Peyer's patch (tissue), 4 donors: ENCODE data around the gene FUOM.

Experiments
- POLR2A ChIP-seq, 2 donors: fragments of 450-650 bp; IDR thresholded peaks; one replicate each; pipeline ENCODE4 v1.5.1; 2017; ENCODE audit warnings: antibody characterized with exemption in 2 of 2, mild to moderate bottlenecking in 2 of 2, moderate library complexity in 2 of 2
- TF ChIP-seq, protein P1 (sequence below), 6 experiments: fragments of 450-650 bp in 4 of 6; fragments of 200-600 bp in 2 of 6; sonication (generic) in 1 of 6; IDR thresholded peaks; one replicate each; pipeline ENCODE4 v1.5.1; 2017 to 2019; ENCODE audit warnings: antibody characterized with exemption in 6 of 6, mild to moderate bottlenecking in 3 of 6, moderate library complexity in 1 of 6

DNA sequence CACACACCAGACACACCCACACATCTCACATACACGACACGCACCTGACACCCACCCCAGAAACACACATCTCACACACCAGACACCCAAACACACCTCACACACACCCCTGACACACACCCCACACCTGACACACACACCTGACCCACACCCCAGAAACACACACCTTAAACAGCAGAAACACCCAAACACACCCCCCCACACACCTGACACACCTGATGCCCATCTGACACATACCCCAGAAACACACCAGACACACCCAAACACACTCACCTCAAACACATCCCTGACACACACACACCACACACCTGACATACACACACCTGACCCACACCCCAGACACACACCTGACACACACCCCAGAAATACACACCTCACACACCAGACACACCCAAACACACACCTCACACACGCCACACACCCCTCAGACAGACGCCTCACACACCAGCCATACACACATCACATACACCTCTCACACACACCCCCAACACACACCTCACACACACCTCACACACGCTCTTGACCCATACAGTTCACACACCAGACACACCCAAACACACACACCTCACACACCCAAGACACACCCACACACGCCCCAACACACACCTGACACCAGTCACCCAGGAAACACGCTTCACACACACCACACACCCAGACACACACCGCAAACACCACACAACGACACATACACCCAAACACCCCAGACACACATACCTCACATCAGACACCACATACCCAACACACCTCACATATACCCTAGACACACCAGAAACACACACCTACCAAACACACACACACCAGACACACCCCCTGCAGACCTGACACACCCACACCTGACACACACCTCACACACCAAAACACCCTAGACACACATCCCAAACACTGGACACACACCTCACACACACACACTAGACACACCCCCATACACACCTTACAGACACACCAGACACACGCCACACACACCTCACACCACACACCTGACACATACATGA is 19.4 kb downstream of the FUOM start:
- TF ChIP-seq, protein P1, sequence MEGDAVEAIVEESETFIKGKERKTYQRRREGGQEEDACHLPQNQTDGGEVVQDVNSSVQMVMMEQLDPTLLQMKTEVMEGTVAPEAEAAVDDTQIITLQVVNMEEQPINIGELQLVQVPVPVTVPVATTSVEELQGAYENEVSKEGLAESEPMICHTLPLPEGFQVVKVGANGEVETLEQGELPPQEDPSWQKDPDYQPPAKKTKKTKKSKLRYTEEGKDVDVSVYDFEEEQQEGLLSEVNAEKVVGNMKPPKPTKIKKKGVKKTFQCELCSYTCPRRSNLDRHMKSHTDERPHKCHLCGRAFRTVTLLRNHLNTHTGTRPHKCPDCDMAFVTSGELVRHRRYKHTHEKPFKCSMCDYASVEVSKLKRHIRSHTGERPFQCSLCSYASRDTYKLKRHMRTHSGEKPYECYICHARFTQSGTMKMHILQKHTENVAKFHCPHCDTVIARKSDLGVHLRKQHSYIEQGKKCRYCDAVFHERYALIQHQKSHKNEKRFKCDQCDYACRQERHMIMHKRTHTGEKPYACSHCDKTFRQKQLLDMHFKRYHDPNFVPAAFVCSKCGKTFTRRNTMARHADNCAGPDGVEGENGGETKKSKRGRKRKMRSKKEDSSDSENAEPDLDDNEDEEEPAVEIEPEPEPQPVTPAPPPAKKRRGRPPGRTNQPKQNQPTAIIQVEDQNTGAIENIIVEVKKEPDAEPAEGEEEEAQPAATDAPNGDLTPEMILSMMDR (IDR thresholded peaks at IDR 0.05): no peak
- TF ChIP-seq POLR2A (IDR thresholded peaks at IDR 0.05): no peak
